CD4-positive, alpha-beta T cell (primary cell): Measurements from ENCODE around the gene PGRMC2. TPM values are rescaled to one million over a fixed set of nuclear protein-coding genes. Genes with fewer than 3 reads are reported as not detected.

Source experiments
- ATAC-seq: fragments of 200-7000 bp; cut with Tn5 transposase; one replicate; pipeline ENCODE4 v1.10.0; 2022; ENCODE audit warnings: mild to moderate bottlenecking; ENCODE audit not compliant: poor library complexity
- CTCF ChIA-PET: fragments of 350-600 bp; sonication (Branson Sonifier 250); formaldehyde crosslinking; loops from one replicate; lab custom pipeline; 2021; ENCODE audit warnings: antibody characterized with exemption, inconsistent platforms; lab: Charles Lee
- POLR2A ChIA-PET: fragments of 350-600 bp; sonication (Branson Sonifier 250); formaldehyde crosslinking; loops from one replicate; lab custom pipeline; 2021; ENCODE audit warnings: antibody characterized with exemption, inconsistent platforms; lab: Charles Lee
- DNase-seq, 14 experiments: peaks; one replicate each; pipeline ENCODE4 v3.0.0-alpha.2; 2013 to 2020; ENCODE audit warnings: mixed read lengths in 2 of 14
- H3K27ac ChIP-seq, 2 donors: one replicate each; pipeline versions ENCODE4 v1.5.1 to v1.7.0; 2013; ENCODE audit warnings: low read length in 2 of 2, low read depth in 1 of 2, mild to moderate bottlenecking in 1 of 2
- H3K27me3 ChIP-seq, 2 experiments: 1 replicate in 1 of 2; 2 replicates in 1 of 2; pipeline versions ENCODE4 v1.6.1 to v1.7.0; 2013; ENCODE audit warnings: low read length in 2 of 2, control low read depth in 1 of 2, mild to moderate bottlenecking in 1 of 2, moderate library complexity in 1 of 2; ENCODE audit not compliant: insufficient read depth in 2 of 2, control insufficient read depth in 1 of 2
- H3K36me3 ChIP-seq: one replicate; pipeline ENCODE4 v1.6.1; 2013; ENCODE audit warnings: low read length, control low read depth; ENCODE audit not compliant: insufficient read depth
- H3K4me1 ChIP-seq: one replicate; pipeline ENCODE4 v1.6.1; 2013; ENCODE audit warnings: low read length, control low read depth; ENCODE audit not compliant: insufficient read depth
- H3K4me3 ChIP-seq: one replicate; pipeline ENCODE4 v1.5.1; 2013; ENCODE audit warnings: mild to moderate bottlenecking, low read length, moderate library complexity
- H3K9me3 ChIP-seq, 2 experiments: 1 replicate in 1 of 2; 2 replicates in 1 of 2; pipeline versions ENCODE4 v1.6.1 to v1.7.0; 2013; ENCODE audit warnings: low read length in 2 of 2, mild to moderate bottlenecking in 2 of 2, control low read depth in 1 of 2, moderate library complexity in 1 of 2; ENCODE audit not compliant: control insufficient read depth in 1 of 2, insufficient read depth in 1 of 2
- H3K27ac Mint-ChIP-seq: one replicate; pipeline ENCODE4 v1.8.0; 2020; ENCODE audit warnings: mixed read lengths
- H3K27me3 Mint-ChIP-seq: one replicate; pipeline ENCODE4 v1.8.0; 2021; ENCODE audit warnings: mixed read lengths
- H3K36me3 Mint-ChIP-seq: one replicate; pipeline ENCODE4 v1.8.0; 2021; ENCODE audit warnings: low read depth, mixed read lengths
- H3K4me1 Mint-ChIP-seq: one replicate; pipeline ENCODE4 v1.8.0; 2021; ENCODE audit warnings: low read depth, mixed read lengths
- H3K4me3 Mint-ChIP-seq: one replicate; pipeline ENCODE4 v1.8.0; 2020; ENCODE audit warnings: mild to moderate bottlenecking, mixed read lengths
- H3K9me3 Mint-ChIP-seq: one replicate; pipeline ENCODE4 v1.8.0; 2020; ENCODE audit warnings: mixed read lengths
- intact Hi-C, 2 experiments: fragments of 100-400 bp; cut with DNase I in 1 of 2; cut with micrococcal nuclease in 1 of 2; formaldehyde crosslinking; loops; one replicate each; pipeline versions ENCODE4 v1.15.1 to v1.9.0; 2023 to 2025; cut with DNase I, micrococcal nuclease
- total RNA-seq, 174 experiments: library from RNA in 2 of 174; stranded (reverse) in 2 of 174; gene quantifications; one replicate each; pipeline ENCODE4 v1.2.3 and lab custom pipeline; 2021 to 2026
- TF ChIP-seq, protein P1 (sequence below): fragments of 200-600 bp; IDR thresholded peaks from one replicate; pipeline ENCODE4 v1.8.0; 2022; ENCODE audit warnings: antibody characterized with exemption, mild to moderate bottlenecking

The PGRMC2 gene
- total RNA-seq, 2 experiments from 2014 or later, result 92.8 to 99.9 TPM

- Histone ChIP-seq H3K9me3 (no peaks in the 10 kb centered on the region), H3K27ac (no peak overlapping the region), H3K4me3 (no peak overlapping the region), H3K27me3 (no peaks in the 10 kb centered on the region), H3K4me1 (no peaks in the 10 kb centered on the region), H3K36me3 (no peaks in the 10 kb centered on the region)
- no peak for DNase-seq
- Mint-ChIP-seq H3K27me3 (no peaks in the 10 kb centered on the region), H3K4me1 (no peaks in the 10 kb centered on the region), H3K4me3 (no peak overlapping the region), H3K27ac (no peak overlapping the region), H3K9me3 (no peaks in the 10 kb centered on the region), H3K36me3 (peaks cover 21% of the 10 kb centered on the region)
- ChIA-PET POLR2A (no interaction called here), CTCF (interaction anchor here (1.2 kb wide), 1 partner anchor 97 kb away, joined by 3 read pairs; no protein-coding TSS in a partner anchor)
- TF ChIP-seq, protein P1, sequence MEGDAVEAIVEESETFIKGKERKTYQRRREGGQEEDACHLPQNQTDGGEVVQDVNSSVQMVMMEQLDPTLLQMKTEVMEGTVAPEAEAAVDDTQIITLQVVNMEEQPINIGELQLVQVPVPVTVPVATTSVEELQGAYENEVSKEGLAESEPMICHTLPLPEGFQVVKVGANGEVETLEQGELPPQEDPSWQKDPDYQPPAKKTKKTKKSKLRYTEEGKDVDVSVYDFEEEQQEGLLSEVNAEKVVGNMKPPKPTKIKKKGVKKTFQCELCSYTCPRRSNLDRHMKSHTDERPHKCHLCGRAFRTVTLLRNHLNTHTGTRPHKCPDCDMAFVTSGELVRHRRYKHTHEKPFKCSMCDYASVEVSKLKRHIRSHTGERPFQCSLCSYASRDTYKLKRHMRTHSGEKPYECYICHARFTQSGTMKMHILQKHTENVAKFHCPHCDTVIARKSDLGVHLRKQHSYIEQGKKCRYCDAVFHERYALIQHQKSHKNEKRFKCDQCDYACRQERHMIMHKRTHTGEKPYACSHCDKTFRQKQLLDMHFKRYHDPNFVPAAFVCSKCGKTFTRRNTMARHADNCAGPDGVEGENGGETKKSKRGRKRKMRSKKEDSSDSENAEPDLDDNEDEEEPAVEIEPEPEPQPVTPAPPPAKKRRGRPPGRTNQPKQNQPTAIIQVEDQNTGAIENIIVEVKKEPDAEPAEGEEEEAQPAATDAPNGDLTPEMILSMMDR, result no peak
- ATAC-seq, result no peak
- intact Hi-C loops, result no loop called here
These were observed 34.7 kb upstream of the PGRMC2 start for GRCh38 chr4:128322311-128322710.

GRCh38 chr4:128320656-128321055, 33.0 kb upstream of the PGRMC2 start:
- no peak for ATAC-seq
- Histone ChIP-seq H3K4me1 (no peaks in the 10 kb centered on the region), H3K36me3 (no peaks in the 10 kb centered on the region), H3K27ac (no peak overlapping the region), H3K4me3 (no peak overlapping the region), H3K27me3 (no peaks in the 10 kb centered on the region), H3K9me3 (no peaks in the 10 kb centered on the region)
- H3K9me3 Mint-ChIP-seq, result no peaks in the 10 kb centered on the region
- DNase-seq, result no peak
- CTCF ChIA-PET, result no interaction called here
- POLR2A ChIA-PET, result no interaction called here
- H3K27me3 Mint-ChIP-seq, result no peaks in the 10 kb centered on the region
- H3K36me3 Mint-ChIP-seq, result peaks cover 24% of the 10 kb centered on the region
- H3K27ac Mint-ChIP-seq, result no peak overlapping the region
- intact Hi-C loops, result no loop called here
- H3K4me3 Mint-ChIP-seq, result no peak overlapping the region
- no peaks in the 10 kb centered on the region for H3K4me1 Mint-ChIP-seq
- TF ChIP-seq, protein P1, result no peak

DNA sequence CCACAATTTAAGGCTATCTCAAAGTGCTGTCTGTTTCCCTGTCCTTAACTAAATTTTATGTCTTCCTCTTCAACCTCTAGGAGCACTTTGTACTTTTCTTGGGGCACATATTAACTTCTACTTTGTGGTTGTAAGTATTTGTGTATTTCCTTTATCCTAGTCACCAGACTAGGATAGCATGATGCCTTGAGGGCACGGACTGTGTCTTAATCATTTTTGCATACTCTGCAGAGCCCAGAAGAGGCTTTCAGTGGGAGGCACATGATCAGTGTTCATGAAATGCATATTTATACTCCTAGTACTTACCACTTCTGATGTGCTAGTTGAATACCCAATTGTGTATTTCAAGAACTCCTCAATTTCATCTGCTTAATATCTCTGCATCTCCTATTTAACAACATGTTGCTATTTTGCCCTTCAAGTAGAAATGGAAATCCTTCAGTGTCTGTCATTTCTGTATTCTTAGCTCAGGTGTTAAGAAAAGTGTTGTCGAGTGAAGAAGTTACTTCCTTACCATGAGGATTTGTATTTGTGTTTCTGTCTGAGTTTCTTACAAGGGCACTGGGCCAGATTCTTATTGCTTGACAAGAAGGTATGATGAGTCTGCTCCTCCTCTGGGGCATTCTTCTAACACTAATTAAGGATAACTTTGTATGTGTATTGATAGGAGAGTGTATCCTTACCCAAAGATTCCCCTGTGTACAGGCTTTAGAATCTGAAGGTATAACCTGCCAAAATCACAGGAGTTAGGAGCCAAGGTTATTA, 28.3 kb upstream of the PGRMC2 start:
- no peaks in the 10 kb centered on the region for H3K9me3 ChIP-seq
- no peak overlapping the region for H3K27ac ChIP-seq
- CTCF ChIA-PET, result no interaction called here
- intact Hi-C loops, result no loop called here
- POLR2A ChIA-PET, result no interaction called here
- DNase-seq, result no peak
- H3K27me3 ChIP-seq, result no peaks in the 10 kb centered on the region
- H3K4me1 Mint-ChIP-seq, result no peaks in the 10 kb centered on the region
- no peaks in the 10 kb centered on the region for H3K9me3 Mint-ChIP-seq
- no peak overlapping the region for H3K4me3 Mint-ChIP-seq
- no peak for ATAC-seq
- no peaks in the 10 kb centered on the region for H3K4me1 ChIP-seq
- H3K36me3 ChIP-seq, result no peaks in the 10 kb centered on the region
- H3K27me3 Mint-ChIP-seq, result no peaks in the 10 kb centered on the region
- TF ChIP-seq, protein P1, result no peak
- H3K36me3 Mint-ChIP-seq, result peaks cover 44% of the 10 kb centered on the region
- H3K4me3 ChIP-seq, result no peak overlapping the region
- H3K27ac Mint-ChIP-seq, result no peak overlapping the region
